Stimulated activated CD8-positive, alpha-beta memory T cell treated with anti-CD3 and anti-CD28 coated beads, Interleukin-2, amount 100 ng/mL, for 48 hours (primary cell): ENCODE data around the gene PHYHIPL.

Experiments used
- DNase-seq, 2 donors: peaks; one replicate each; pipeline ENCODE4 v3.0.0-alpha.2; 2020; ENCODE audit warnings: low read depth in 2 of 2

Gene PHYHIPL

DNA sequence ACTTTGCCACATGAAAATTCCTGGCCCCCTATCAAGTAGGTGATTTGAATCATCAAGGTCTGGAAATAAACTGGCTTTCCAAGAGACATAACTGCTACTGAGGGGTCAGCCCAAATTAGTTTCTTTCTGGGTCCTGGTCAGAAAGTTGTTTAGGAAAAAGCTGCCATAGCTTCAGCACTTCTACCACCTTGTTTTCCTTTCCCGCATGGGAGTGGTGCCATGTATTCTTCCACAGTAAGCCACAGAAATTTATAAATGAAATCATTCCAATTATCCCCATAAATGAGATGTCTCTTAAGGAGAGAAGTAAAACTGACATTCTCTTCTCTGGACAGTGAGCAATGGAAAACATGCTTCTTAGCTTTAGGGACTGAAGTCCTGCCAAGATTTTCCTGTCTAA is 80.8 kb downstream of the PHYHIPL start:
- no peak for DNase-seq

DNA sequence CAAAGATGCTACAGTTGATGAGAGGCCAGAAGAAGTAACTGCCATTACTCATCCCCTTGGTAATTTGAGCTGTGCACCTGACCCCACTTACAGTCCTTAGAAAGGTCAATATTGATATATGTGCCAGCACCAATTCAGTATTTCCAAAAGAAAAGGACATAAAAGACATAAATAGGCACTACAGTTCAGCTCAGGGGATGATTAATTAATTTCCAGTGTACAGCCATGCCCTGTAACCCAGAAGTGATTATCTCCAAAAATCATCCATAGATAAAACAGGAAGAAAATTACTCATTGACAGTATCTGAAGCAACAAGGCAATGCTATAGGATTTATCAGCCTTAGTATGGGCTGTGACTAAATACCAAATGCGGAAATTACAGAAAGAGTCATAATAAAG is 82.4 kb downstream of the PHYHIPL start:
- no peak for DNase-seq

DNA sequence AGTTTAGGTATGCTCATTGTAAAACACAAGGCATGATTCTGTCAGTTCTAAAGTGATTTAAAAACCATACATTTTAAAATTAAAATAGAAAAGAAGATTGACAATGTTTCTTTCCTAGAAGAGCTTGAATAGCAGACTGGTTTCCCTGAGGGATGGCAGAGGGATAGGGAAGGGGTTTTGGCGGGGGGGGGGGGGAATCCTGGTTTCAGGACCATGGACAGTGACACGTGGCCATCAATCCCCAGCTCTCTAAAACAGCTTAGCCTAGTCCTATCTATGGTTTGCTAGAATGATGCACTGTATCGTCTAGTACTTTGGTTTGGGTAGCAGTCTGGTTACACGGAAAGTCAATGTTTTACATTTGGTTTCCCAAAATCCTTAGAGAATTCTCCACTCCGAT is 88.7 kb downstream of the PHYHIPL start:
- DNase-seq = no peak

DNA sequence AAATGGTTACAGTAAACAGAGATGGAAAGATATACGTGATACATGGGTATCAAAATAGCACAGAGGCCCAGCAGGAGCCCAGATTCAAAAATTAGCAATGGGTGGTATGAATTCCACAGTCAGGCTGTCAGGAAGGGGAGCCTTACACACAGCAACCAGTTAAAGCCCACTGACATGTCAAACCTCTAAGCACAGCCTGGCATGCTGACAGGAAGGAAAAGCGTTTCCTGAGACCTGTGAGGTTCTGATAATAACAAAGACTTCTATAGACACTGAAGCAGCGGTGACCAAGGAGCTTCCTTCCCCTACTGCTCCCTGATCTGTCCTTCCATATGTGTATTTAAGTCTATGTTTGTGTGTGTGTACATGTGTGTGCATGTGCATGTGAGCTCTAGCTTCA is 89.9 kb downstream of the PHYHIPL start:
- DNase-seq = no peak

DNA sequence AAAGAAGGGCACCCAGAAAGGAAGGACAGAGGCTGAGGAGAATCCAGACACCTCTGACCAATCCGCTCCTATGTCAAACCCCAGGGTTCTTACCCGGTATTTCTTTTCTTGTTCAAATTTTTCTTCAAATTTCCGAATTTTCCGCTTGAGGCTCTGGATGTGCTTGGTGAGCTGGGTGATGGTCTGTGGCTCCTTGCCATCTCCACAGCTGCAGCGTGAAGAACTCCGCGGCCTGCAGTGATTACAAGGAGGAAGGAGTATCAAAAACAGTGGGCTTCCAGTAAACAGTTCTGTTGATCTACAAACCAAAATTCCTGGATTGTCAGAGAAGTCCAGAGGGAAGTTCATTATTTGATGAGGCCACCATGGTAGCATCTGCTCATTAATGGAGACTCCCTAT is 92.0 kb downstream of the PHYHIPL start:
- DNase-seq = no peak

DNA sequence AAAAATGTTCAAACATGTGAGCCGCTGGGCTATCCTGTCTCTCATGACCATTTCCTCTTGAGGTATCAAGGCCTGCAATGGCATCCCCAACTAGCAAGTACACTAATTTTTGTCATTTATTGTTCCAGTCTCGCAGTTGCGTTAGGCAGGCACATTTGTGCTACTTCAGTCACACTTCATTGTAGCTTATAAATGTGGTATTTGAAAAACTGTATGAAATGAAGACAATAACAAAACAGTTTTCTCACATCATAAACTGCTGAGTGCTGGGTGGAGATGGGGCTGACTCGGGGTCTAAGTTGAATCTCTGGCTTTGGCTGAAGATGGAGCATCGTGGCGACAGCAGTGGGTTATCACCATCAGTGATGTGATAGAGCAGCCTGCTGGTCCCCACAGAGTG is 93.2 kb downstream of the PHYHIPL start:
- DNase-seq = no peak

DNA sequence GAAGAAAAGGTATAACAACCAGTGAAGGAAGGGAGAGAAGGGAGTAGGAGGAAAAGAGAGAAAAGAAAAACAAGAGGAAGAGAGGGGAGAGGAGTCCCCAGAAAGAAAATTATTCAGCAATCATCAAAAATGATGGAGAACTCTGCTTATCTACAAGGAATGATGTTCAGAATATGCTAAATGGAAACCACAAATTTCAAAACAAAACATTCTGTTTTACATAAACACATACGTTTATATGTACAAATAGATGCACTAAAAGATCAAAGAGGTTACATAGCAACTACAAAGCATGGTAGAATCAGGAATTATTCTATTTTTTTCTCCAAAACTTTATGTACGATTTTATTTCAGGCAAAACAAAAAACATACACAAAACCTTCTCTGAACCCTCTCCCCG is 94.0 kb downstream of the PHYHIPL start:
- DNase-seq = no peak

DNA sequence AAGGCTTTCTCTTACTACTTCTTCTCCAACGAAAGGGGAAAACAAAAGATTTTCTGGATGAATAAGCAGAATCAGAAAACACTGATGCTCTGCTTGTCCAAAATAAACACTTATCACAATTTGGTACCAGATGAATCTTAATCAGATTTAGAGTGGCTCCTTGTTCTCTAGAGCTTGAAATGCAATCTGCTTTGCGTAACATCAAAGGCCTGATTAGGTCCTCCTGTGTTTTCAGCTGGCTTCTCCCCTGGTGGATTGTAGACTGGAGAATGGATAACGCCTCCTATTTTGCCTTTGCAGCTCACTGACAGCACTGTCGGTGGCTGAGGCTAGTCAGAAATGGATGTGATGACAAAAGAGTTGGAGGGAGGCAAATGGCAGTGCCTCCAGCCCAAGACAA is 94.7 kb downstream of the PHYHIPL start:
- no peak for DNase-seq

DNA sequence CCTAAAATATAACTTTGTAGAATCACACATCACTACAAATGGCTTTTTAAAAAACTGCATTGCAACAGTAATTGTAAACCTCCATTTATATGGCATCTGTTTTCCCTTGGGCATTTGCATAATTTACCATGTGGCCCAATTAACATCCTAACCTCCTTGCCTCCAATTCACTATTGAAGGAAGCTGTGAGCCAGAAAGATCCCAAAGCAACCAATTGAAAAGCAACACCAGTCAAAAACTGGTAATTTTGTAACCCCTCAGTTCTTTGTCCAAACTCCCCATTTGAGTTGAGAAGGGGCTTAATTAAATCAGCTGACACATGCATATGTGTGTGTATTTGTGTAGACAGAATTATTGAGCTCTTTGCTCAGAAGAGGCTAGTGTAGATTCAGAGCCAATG is 95.6 kb downstream of the PHYHIPL start:
- DNase-seq = no peak

DNA sequence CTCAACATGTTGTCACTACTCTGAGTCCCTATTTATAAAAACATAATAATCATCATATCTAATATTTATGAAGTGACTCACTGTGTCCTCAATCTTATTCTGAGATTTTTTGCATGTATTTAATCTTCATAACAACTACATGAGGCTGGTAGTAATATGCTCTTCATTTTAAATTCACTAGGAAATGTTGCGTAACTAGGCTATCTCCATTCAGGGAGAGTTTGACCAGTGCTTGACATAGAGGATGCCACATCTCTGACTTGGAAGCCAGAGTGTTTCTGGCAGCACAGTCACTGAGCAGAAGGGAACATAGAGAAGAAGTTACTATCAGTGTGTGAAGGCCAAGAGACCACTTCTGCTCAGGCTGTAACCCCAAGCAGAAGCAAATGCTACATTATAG is 97.0 kb downstream of the PHYHIPL start:
- no peak for DNase-seq

DNA sequence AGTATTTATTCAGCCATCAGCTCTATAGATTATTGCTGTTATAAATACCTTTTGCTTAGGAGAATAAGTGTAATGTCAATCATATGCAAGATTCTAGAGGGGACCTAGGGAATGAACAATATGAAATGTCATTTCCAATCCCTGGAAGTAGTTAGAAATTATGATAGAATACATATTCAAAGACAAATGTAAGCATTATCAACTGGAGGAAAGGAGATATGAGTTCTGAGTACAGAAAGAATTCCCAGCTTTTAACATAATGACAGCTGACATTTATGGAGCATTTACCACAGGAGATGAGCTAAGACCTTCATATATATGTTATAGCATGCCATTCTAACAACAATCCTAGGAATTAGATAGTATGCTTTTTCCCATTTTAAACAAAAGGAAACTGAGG is 99.7 kb downstream of the PHYHIPL start:
- DNase-seq = no peak

DNA sequence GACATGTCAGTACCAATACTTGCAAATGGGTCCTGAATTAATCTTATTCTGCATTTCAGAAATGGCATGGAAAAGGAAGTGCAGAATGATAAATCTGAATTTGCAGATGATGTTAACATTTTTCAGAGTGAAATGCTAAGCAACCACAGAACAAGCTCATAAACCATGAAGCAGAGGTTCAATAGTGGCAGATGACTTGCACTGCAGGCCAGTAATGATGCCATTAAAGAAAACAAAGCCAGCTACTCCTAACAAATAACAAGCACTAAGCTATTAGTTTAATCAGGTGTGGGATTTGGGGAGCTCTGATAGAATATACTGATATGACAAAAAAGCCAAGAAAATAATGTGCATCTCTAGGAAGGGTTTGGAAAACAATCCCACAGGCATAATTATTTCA is 100.5 kb downstream of the PHYHIPL start:
- no peak for DNase-seq

DNA sequence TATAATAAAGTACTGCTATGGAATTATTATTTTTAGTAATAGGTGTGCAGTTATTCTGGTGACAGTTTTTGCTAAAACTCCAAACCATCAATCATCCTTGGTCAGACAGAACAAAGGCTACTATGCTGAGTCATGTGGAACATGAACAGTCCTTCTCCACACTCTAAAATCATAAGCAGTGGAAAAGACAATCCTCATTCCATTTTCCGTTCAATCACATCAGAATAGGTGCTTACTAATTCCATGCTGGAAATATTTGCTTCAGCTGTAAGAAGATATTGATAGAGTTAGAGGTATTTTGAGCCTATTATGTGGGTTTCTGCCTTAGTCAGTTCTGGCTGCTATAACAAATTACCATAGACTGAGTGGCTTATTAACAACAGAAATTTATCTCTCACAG is 103.0 kb downstream of the PHYHIPL start:
- DNase-seq = no peak

DNA sequence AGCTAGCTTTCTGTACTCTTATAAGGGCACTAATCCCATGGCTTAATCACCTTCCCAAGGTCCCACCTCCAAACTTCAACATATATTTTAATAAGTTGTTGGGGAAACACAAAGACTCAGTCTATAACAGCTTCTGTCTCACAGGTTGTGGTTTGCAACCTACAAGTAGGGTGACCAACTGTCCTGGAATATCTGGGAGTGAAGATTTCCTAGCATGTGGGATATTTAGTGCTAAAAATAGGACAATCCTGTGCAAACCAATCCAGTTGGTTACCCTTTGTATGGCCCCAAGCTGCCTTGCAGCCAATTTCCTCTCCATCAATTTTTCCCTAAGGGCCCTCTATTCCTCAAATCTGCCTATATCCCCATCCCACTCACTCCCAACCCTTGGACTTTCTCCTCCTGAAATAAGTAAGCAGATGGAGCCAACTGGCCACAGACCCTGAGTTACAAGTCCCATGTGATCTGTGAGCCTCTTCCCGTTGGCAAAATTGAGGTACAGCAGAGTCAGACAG is 103.6 kb downstream of the PHYHIPL start:
- DNase-seq = no peak

DNA sequence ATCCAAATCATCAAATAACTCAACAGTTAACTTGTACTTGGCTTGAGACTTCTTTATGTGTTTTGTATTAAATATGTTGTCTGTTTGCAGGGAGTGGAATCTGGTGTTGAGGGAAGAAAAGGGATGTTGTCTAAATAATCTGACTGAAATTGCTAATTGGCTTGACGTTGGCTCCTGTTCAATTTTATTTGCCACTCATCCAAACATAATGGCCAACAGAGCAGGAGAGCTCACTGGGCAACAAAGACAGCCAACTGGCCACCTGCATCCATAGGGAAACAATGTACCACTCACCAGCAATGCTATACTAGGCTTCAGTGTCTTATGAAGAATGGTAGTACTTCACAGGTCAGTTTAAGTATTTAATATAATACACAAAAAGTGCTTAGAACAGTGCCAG is 105.4 kb downstream of the PHYHIPL start:
- no peak for DNase-seq

DNA sequence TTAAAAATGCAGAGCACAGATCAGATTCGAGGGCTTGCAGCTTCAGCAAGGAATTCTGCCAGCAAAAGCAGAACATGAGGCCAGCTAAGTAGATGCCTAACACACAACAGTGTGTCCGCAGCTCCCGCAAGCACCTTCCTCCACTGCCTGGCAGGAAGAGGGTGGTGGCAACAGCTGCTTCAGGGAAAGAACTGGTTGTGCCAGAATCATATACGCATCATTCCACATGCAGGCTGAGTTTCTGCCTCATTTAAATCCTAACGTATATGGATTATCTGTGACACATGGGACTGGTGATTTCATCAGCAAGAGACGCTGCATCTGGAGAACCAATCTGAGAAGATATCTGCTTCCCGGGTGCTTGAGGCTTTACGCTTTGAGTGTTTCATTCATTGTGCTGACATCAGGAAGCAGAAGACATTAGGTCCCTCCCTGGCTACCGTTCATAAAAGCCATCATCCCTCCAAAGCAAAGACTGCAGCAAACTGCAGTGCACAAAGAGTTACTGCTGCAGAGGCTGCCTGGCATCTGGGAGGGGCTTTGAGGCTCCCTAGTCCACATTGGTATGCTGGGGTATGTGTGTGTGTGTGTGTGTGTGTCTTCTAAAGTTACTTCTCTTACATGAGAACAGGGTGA is 107.1 kb downstream of the PHYHIPL start:
- no peak for DNase-seq

DNA sequence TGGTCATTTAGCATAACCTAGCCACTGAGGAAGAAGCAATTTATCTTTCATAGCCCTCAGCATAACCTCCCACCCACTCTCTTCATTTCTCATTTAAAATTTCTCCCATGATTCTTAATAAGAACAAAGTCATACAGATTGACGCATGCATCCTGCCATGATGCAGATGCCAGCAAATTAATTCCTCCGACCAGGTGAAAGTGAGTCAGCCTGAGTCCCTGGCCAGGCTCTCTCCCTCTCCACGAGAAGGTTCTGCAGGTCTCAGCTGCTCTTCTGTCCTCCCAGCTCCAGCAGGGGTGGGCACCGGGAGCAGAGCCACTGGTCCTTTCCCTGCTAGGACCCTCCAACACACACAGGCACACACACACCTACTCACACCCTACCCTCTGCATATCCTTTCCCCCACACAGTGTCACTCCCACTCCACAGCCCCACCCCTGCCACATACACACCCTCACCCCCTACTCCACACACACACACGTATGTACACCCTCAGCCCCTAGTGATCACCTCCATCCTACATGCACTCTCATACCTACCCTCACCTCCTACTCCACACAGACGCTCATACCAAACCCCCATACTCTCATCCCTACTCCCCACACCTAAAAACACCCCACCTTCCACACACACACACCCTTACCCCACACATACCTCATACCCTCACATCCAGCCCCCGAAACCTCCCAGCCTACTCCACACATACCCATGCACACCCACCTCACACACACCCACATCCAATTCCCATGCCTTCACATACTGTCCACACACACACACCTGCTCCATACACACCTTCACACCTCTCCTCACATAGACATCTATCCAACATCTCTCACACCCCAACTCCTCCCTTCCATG is 107.9 kb downstream of the PHYHIPL start:
- no peak for DNase-seq

DNA sequence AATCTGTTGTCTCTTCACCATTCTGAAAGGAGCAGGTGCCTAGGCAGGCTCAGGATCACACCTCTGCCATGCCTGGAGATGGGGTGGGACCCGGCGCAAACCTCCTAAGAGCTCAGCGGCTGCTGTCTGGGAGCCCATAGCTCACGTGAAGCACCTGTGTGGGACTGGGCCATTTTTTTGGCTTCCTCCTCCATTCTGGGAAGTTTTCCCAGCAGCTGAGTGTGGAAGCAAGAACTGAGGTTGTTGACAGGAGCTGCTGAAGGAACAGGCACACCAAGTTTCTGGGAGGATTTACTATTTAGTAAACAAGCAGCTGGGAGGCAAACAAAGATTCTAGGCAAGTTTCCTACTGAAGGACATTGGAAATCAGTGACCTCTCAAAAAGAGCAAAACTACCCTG is 108.6 kb downstream of the PHYHIPL start:
- no peak for DNase-seq

DNA sequence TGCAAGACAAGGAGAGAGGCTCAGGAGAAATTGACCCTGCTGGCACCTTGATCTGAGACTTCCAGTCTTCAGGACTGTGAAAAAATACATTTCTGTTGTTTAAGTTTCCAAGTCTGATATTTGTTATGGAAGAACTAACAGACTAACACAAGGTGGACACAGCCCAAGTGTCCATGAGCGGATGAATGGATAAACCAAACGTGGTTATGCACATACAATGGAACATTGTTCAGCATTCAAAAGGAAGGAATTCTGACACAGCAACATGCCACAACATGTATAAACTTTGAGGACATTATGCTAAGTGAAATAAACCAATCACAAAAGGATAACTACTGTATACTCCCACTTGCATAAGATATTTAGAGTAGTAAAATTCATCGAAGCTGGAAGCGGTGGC is 109.4 kb downstream of the PHYHIPL start:
- no peak for DNase-seq

DNA sequence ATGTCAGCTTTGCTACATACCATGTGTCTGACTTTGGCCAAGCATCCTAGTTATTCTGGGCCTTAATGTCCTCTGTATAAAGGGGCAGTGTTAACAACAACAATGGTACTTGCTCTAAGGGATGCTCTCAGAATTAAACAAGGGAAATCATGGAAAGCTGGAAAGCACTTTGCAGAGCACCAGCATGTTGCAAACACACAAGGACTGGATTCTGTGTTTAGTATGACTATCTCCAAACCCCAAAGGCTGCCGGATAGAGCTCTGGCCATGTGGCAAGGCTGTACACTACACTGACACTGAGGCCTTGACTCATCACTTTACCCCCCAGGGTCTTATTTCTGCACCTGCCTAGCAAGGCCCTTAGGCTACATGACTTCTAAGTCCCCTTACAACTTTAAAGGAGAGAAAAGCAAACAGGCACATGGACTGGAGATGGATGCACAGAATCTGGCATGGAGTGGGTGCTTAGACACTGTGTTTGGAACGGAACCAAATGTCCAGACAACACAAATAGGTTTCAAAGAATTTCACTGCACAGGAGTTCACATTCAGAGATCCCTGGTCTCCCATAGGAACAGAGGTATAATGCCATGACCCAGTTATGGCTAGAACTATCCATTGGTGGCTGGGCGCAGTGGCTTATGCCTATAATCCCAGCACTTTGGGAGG is 111.3 kb downstream of the PHYHIPL start:
- no peak for DNase-seq

DNA sequence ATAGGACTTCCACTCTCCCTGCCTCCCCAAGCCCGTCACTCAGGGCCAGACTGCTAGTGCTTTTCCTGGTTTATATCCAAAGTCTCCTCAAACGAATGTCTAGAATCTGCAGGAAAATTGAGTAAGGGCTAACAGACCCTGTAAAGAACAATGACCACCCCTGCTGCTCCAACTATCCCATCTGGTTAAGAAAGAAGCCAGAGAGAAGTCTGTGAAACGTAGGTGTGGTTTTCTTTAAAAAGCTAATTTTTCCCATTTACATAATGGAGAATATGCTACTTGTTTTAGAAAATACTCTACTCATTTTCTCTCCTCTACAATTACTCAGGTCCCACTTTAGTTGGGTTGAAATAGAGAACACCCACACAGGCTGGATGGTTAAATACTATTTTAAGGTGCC is 113.4 kb downstream of the PHYHIPL start:
- no peak for DNase-seq

DNA sequence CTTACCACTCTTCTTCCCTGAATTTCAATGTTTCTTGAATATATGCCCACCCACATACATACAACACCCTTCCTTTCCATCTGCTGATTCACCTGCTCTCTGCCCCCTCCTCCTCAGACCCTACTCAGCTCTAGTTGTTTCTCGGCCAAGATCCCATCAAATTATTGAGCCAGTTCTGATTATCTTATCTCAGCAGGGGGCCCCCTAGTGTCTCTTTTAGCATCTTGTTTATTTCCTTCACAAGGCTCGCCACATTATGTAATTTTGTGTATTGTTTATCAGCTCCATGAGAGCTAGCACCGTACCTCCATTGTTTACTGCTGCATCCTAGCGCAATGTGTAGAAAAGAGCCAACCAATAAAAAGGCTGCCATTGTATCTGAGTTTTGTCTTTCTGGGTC is 114.0 kb downstream of the PHYHIPL start:
- no peak for DNase-seq
